NCI-H1105 treated with DMSO at 0.1 percent for 48 hours (cell line): ENCODE results near the gene PGM2L1.
A peak's percentile ranks its signal among the peaks of the same experiment; 100 is the strongest.

Experiments
- DNase-seq: peaks from one replicate; lab custom pipeline; 2025; lab: John Stamatoyannopoulos, UW

PGM2L1 gene

DNA sequence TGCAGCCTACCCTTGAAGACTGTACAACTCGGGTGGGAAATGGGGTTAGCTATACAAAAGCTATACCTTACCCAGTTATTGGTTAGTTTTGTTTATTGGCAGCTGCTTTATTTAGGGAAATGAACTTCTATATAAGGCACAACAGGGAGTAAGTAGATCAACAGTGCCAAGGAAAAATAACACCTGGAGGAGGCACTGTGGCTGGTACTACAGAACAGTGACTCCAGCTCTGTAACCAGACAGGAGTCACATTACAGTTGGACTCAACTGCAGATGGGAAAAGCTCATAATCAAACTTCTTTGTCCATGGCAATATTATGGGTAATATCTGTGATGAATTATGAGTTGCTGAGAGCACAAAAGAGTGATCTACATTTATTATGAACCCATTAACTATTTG is 100.7 kb downstream of the PGM2L1 start:
- DNase-seq = peak; percentile 20

DNA sequence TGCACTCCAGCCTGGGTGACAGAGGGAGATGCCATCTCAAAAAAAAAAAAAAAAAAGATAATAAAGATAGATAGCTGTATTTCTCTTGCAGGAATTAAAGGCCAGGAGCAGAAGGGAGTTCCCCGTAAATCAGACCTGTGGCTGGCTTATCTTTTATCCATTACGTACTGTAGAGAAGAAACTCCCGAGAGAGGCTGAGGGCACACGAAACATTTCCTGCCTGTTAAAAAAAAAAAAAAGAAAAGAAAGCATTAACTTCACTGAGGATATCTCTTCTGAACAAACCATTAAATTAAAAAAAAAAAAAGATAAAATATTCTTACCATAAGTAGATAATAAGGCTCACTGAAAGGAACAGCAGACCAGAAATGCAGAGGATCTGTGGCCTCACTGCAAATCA is 109.3 kb downstream of the PGM2L1 start:
- no peak for DNase-seq

GRCh38 chr11:74288161-74288560 is 110.1 kb downstream of the PGM2L1 start:
- no peak for DNase-seq

DNA sequence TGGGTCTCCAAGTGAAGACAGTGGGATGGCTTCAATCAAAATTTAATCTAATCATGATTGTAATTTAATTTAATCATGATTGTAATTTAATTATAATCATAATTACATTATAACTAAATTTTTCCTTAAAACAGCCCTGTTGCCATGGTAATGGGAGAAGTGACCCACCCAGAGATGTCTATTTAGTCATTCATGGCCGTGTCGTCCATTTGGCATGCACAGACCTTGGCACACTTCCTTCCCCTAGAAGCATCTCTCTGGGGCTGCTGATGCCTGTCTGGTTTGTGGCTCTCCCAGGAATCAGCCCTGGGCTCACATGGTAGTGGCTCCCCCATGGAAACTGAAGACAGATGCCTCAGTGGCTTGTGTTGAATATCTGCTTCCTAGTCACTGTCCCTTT is 113.8 kb downstream of the PGM2L1 start:
- no peak for DNase-seq

DNA sequence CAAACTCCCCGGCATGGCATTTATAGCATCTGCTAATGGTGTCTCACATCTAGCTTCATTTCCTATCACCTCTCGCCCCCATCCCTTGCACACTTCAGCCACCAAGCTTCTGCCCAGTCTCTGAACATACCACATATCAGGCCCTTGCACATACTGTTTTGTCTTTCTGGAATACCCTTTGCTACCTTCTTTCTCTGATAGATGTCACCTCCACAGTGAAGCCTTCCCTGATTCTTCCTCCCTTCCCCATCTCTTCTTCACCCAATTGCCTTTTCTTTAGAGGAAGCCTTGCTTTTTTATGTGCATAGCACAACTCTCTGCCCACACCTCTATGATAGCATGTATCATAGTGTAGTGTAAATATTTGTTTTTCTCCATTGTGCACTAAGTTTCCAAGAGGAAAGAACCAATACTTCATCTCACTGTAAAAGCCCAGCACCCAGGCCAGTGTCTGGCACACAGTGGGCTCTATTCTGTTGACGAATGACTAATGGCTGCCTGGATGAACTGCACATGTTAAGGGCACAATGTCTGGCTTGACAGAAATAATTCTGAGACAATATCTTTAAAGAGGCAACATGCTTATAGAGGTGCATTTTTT is 114.6 kb downstream of the PGM2L1 start:
- DNase-seq = no peak

DNA sequence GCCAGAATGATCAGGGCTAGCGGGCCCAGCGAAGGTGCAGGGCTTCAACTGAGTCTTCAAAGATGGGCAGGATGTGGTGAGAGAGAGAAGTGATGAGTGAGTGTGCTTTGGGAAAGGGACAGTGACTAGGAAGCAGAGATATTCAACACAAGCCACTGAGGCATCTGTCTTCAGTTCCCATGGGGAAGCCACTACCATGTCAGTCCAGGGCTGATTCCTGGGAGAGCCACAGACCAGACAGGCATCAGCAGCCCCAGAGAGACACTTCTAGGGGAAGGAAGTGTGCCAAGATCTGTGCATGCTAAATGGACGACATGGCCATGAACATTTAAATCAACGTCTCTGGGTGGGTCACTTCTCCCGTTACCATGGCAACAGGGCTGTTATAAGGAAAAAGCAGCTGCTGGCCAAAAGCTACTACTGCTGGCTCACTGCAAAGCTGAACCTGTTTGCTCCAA is 115.3 kb downstream of the PGM2L1 start:
- DNase-seq = peak; percentile 23

GRCh38 chr11:74282421-74282820 is 115.8 kb downstream of the PGM2L1 start:
- no peak for DNase-seq

- DNase-seq = no peak
Measured at GRCh38 chr11:74280494-74280893, 117.7 kb downstream of the PGM2L1 start.
